Endothelial cell of umbilical vein (primary cell): ENCODE measurements around the gene TMEM203.

Source experiments
- FOS ChIP-seq: IDR thresholded peaks from 2 replicates; pipeline ENCODE4 v1.6.1; 2011; ENCODE audit warnings: mild to moderate bottlenecking, low read length, moderate library complexity, borderline replicate concordance; ENCODE audit not compliant: insufficient read depth
- POLR2AphosphoS5 ChIP-seq: IDR thresholded peaks from 2 replicates; pipeline ENCODE4 v1.6.1; 2012; ENCODE audit warnings: low read depth, mild to moderate bottlenecking, control low read depth, low read length, moderate library complexity; ENCODE audit not compliant: insufficient read depth
- TF ChIP-seq, protein P1 (sequence below), 2 donors: IDR thresholded peaks; 1 replicate in 1 of 2; 2 replicates in 1 of 2; pipeline ENCODE4 v1.5.1; 2011; ENCODE audit warnings: low read length in 2 of 2, mild to moderate bottlenecking in 2 of 2, moderate library complexity in 2 of 2, control low read depth in 1 of 2, inconsistent platforms in 1 of 2, low read depth in 1 of 2; ENCODE audit not compliant: insufficient read depth in 1 of 2; ENCODE audit errors: extremely low read depth in 1 of 2

DNA sequence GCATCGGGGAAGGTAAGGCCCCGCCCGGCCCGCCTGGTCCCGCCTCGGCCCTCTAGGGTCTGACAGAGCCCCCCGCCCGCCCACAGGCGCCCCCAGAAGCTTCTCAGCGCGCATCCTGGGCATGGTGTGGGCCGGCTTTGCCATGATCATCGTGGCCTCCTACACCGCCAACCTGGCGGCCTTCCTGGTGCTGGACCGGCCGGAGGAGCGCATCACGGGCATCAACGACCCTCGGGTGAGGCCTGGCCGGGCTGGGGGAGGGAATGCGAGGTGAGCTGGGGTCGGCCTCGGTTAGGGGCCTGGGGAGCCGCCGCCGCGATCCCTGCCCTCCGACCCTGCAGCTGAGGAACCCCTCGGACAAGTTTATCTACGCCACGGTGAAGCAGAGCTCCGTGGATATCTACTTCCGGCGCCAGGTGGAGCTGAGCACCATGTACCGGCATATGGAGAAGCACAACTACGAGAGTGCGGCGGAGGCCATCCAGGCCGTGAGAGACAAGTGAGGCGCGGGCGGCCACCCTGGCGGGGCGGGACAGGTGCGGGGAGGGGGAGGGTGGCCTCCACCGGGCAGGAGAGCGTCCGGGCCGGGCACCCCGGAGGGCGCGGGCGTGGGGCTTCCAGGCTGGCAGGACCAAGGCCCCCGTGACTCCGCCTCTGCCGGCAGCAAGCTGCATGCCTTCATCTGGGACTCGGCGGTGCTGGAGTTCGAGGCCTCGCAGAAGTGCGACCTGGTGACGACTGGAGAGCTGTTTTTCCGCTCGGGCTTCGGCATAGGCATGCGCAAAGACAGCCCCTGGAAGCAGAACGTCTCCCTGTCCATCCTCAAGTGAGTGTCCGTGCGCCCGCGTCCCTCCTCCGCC is 42.7 kb downstream of the TMEM203 start:
- TF ChIP-seq, protein P1, sequence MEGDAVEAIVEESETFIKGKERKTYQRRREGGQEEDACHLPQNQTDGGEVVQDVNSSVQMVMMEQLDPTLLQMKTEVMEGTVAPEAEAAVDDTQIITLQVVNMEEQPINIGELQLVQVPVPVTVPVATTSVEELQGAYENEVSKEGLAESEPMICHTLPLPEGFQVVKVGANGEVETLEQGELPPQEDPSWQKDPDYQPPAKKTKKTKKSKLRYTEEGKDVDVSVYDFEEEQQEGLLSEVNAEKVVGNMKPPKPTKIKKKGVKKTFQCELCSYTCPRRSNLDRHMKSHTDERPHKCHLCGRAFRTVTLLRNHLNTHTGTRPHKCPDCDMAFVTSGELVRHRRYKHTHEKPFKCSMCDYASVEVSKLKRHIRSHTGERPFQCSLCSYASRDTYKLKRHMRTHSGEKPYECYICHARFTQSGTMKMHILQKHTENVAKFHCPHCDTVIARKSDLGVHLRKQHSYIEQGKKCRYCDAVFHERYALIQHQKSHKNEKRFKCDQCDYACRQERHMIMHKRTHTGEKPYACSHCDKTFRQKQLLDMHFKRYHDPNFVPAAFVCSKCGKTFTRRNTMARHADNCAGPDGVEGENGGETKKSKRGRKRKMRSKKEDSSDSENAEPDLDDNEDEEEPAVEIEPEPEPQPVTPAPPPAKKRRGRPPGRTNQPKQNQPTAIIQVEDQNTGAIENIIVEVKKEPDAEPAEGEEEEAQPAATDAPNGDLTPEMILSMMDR (IDR thresholded peaks at IDR 0.05; ENCODE audit: extremely low read depth in 1 of 2, insufficient read depth in 1 of 2, low read depth in 1 of 2, low read length in 2 of 2) = no peak
- no peak for TF ChIP-seq FOS
- no peak for TF ChIP-seq POLR2AphosphoS5
